Loucy (cell line): ENCODE measurements around the gene TYW5.

Experiments
- H2AFZ ChIP-seq: fragments of 200-600 bp; sonication (generic); 2 replicates; pipeline ENCODE4 v1.6.0; 2016; ENCODE audit warnings: antibody characterized with exemption, mild to moderate bottlenecking, low read length, moderate library complexity
- H3F3A ChIP-seq: fragments of 200-600 bp; 2 replicates; pipeline ENCODE4 v1.6.0; 2016; ENCODE audit warnings: antibody characterized with exemption, low read depth, mild to moderate bottlenecking
- H3K27me3 ChIP-seq: fragments of 200-600 bp; sonication (generic); 2 replicates; pipeline ENCODE4 v1.6.1; 2014; ENCODE audit warnings: low read length, mild to moderate bottlenecking; ENCODE audit not compliant: insufficient read depth, poor library complexity, severe bottlenecking
- H3K36me3 ChIP-seq: fragments of 200-600 bp; sonication (generic); 2 replicates; pipeline ENCODE4 v1.6.1; 2016; ENCODE audit warnings: low read length; ENCODE audit not compliant: insufficient read depth
- H3K4me1 ChIP-seq: fragments of 200-600 bp; sonication (generic); 2 replicates; pipeline ENCODE4 v1.5.1; 2014; ENCODE audit warnings: low read length, mild to moderate bottlenecking; ENCODE audit not compliant: insufficient read depth, poor library complexity, severe bottlenecking
- H3K4me2 ChIP-seq: fragments of 200-600 bp; sonication (generic); 2 replicates; pipeline ENCODE4 v1.6.0; 2014; ENCODE audit warnings: antibody characterized with exemption, low read length, low read depth, mild to moderate bottlenecking; ENCODE audit not compliant: poor library complexity, severe bottlenecking
- H3K4me3 ChIP-seq: fragments of 200-600 bp; sonication (generic); 2 replicates; pipeline ENCODE4 v1.5.1; 2014; ENCODE audit warnings: low read length, mild to moderate bottlenecking, mixed read lengths; ENCODE audit not compliant: poor library complexity, severe bottlenecking
- H3K79me2 ChIP-seq: fragments of 200-600 bp; sonication (generic); 2 replicates; pipeline ENCODE4 v1.6.1; 2014; ENCODE audit warnings: low read length; ENCODE audit not compliant: insufficient read depth
- H3K9ac ChIP-seq: fragments of 200-600 bp; sonication (generic); 2 replicates; pipeline ENCODE4 v1.6.0; 2014; ENCODE audit warnings: mild to moderate bottlenecking, low read depth, low read length, moderate library complexity; ENCODE audit not compliant: poor library complexity, severe bottlenecking
- H3K9me2 ChIP-seq: fragments of 200-600 bp; sonication (generic); replicated peaks from 2 replicates; pipeline ENCODE4 v1.6.1; 2016; ENCODE audit warnings: low read depth, low read length, mixed read lengths
- H3K9me3 ChIP-seq: fragments of 200-600 bp; sonication (generic); 2 replicates; pipeline ENCODE4 v1.6.1; 2014; ENCODE audit warnings: mild to moderate bottlenecking, antibody characterized with exemption, low read length, low read depth; ENCODE audit not compliant: insufficient read depth
- H4K20me1 ChIP-seq: fragments of 200-600 bp; sonication (generic); 2 replicates; pipeline ENCODE4 v1.6.0; 2014; ENCODE audit warnings: antibody characterized with exemption, low read length, mild to moderate bottlenecking; ENCODE audit not compliant: insufficient read depth, poor library complexity, severe bottlenecking
- EZH2phosphoT487 ChIP-seq: fragments of 200-600 bp; IDR thresholded peaks from 2 replicates; pipeline ENCODE4 v1.6.1; 2018; ENCODE audit warnings: antibody characterized with exemption, mild to moderate bottlenecking, moderate library complexity, borderline replicate concordance
- TF ChIP-seq, protein P1 (sequence below): fragments of 200-600 bp; sonication (generic); conservative IDR thresholded peaks from 2 replicates; pipeline ENCODE4 v1.5.1; 2014; ENCODE audit warnings: mild to moderate bottlenecking, antibody characterized with exemption, low read length

Gene TYW5

DNA sequence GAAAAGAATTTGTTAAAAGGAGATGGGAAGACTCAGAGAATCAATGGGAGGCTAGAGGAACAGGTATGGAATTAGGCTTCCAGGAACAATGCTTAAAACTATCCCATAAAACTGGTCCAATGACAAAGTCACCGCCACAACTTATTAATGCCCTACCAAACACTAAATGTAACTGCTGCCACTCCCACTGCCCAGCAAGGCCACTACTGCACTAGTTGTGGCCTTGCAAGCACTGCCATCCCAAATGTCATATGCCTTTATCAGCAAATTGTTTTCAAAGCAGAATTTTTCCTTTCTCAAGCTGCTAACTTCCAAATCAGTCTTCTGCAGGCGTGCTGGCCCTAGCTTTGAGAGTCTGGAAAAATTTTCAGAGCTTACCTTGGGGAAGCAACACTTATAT lies 58.7 kb downstream of the TYW5 start:
- Histone ChIP-seq H3K36me3 (no peaks in the 10 kb centered on the region), H3K27me3 (no peaks in the 10 kb centered on the region), H3K9ac (no peak overlapping the region), H3K9me3 (no peaks in the 10 kb centered on the region), H3K9me2 (no peaks in the 10 kb centered on the region), H3F3A (no peaks in the 10 kb centered on the region), H2AFZ (no peak overlapping the region), H4K20me1 (no peaks in the 10 kb centered on the region), H3K79me2 (no peaks in the 10 kb centered on the region), H3K4me3 (no peak overlapping the region), H3K4me2 (no peak overlapping the region), H3K4me1 (no peaks in the 10 kb centered on the region)
- no peak for TF ChIP-seq EZH2phosphoT487
- TF ChIP-seq, protein P1, sequence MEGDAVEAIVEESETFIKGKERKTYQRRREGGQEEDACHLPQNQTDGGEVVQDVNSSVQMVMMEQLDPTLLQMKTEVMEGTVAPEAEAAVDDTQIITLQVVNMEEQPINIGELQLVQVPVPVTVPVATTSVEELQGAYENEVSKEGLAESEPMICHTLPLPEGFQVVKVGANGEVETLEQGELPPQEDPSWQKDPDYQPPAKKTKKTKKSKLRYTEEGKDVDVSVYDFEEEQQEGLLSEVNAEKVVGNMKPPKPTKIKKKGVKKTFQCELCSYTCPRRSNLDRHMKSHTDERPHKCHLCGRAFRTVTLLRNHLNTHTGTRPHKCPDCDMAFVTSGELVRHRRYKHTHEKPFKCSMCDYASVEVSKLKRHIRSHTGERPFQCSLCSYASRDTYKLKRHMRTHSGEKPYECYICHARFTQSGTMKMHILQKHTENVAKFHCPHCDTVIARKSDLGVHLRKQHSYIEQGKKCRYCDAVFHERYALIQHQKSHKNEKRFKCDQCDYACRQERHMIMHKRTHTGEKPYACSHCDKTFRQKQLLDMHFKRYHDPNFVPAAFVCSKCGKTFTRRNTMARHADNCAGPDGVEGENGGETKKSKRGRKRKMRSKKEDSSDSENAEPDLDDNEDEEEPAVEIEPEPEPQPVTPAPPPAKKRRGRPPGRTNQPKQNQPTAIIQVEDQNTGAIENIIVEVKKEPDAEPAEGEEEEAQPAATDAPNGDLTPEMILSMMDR: no peak

DNA sequence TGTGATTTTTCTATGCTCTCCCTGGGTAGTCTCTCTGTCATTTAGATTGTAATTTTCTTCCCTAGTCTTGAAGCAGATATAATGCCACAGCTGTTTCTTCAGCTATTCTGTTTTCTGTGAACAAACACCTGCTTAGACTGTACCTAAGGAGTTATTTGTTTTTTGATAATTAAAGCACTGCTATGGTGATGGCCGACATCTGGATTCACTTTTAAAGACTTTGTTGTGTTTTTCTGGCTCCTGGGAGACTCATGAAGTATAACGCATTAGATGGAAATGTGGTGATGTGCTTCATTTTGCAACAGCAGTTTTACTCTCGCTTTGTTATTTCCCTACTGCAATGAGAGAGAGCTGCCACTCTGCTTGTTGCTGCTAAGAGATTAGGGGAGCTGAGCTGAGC lies 59.9 kb downstream of the TYW5 start:
- no peaks in the 10 kb centered on the region for H3K9me2 ChIP-seq
- H3F3A ChIP-seq: no peaks in the 10 kb centered on the region
- TF ChIP-seq, protein P1: no peak
- no peak for TF ChIP-seq EZH2phosphoT487
- H3K36me3 ChIP-seq: no peaks in the 10 kb centered on the region
- H3K9me3 ChIP-seq: no peaks in the 10 kb centered on the region
- no peak overlapping the region for H3K9ac ChIP-seq
- H3K4me1 ChIP-seq: no peaks in the 10 kb centered on the region
- H3K4me2 ChIP-seq: no peak overlapping the region
- no peaks in the 10 kb centered on the region for H3K79me2 ChIP-seq
- H2AFZ ChIP-seq: no peak overlapping the region
- H4K20me1 ChIP-seq: no peaks in the 10 kb centered on the region
- H3K27me3 ChIP-seq: no peaks in the 10 kb centered on the region
- H3K4me3 ChIP-seq: no peak overlapping the region

DNA sequence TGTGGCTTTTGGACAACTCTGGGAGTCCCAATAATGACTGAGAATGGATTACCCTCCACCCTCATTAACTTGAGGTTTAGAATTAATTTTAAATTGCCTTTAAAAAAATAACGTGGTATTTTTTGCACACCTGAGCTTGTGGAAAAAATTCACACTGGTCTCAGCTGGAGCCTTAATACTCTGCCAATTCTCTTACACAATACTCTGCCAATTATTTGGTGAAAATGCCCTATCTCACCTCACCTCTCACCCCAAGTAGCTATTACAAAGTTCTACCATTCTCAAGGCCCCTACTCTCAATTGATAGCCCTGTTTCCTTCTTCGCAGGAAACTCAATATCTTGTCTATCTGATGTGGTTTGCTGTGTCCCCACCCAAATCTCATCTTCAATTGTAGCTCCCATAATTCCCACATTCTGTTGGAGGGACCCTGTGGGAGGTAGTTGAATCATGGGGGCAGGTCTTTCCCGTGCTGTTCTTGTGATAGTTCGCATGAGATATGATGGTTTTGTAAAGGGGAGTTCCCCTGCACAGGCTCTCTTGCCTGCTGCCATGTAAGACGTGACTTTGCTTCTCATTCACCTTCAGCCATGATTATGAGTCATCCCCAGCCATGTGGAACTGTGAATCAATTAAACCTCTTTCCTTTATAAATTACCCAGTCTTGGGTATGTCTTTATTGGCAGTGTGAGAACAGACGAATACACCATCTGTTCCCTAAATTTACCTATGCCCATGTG lies 71.6 kb downstream of the TYW5 start:
- no peaks in the 10 kb centered on the region for H4K20me1 ChIP-seq
- H3K4me1 ChIP-seq: no peaks in the 10 kb centered on the region
- H3K79me2 ChIP-seq: no peaks in the 10 kb centered on the region
- no peak overlapping the region for H3K4me3 ChIP-seq
- H3K9ac ChIP-seq: no peak overlapping the region
- no peaks in the 10 kb centered on the region for H3K9me3 ChIP-seq
- no peak for TF ChIP-seq EZH2phosphoT487
- TF ChIP-seq, protein P1: no peak
- no peaks in the 10 kb centered on the region for H3K36me3 ChIP-seq
- H3K9me2 ChIP-seq: no peaks in the 10 kb centered on the region
- H3K4me2 ChIP-seq: no peak overlapping the region
- H3K27me3 ChIP-seq: no peaks in the 10 kb centered on the region
- H2AFZ ChIP-seq: no peak overlapping the region
- H3F3A ChIP-seq: no peaks in the 10 kb centered on the region
